Esophagus muscularis mucosa (tissue), 4 donors: Measurements from ENCODE around the gene MYL11. TPM values are rescaled to one million over a fixed set of nuclear protein-coding genes. Genes with fewer than 3 reads are reported as not detected.
"Not testable (repeated sequence)": the region's sequence is repeated elsewhere in the genome, so short reads cannot be mapped to it uniquely, and the experiment has no call there.

Experiments used
- DNase-seq: peaks from one replicate; pipeline ENCODE4 v3.0.0-alpha.2; 2017; ENCODE audit errors: extremely low spot score
- H3K27ac ChIP-seq, 4 donors: fragments of 200-600 bp; sonication (generic); replicated peaks in 1 of 4; 1 replicate in 3 of 4; 2 replicates in 1 of 4; pipeline ENCODE4 v1.5.1; 2016 to 2019; ENCODE audit warnings: mild to moderate bottlenecking in 1 of 4
- H3K27me3 ChIP-seq, 4 donors: fragments of 200-600 bp; sonication (generic); one replicate each; pipeline versions ENCODE4 v1.5.1 to v1.6.0; 2016 to 2019
- H3K36me3 ChIP-seq, 4 donors: fragments of 200-600 bp; sonication (generic); one replicate each; pipeline ENCODE4 v1.5.1; 2016 to 2019
- H3K4me1 ChIP-seq, 4 donors: fragments of 200-600 bp; sonication (generic); one replicate each; pipeline ENCODE4 v1.5.1; 2016 to 2019
- H3K4me3 ChIP-seq, 4 donors: fragments of 200-600 bp; sonication (generic); 1 replicate in 2 of 4; 2 replicates in 2 of 4; pipeline ENCODE4 v1.5.1; 2016 to 2019; ENCODE audit warnings: mild to moderate bottlenecking in 4 of 4, moderate library complexity in 1 of 4
- H3K9me3 ChIP-seq, 4 donors: fragments of 200-600 bp; sonication (generic); 1 replicate in 3 of 4; 2 replicates in 1 of 4; pipeline ENCODE4 v1.5.1; 2016 to 2019
- CTCF ChIP-seq, 3 experiments: fragments of 200-600 bp in 2 of 3; fragments of 450-650 bp in 1 of 3; sonication (generic) in 2 of 3; IDR thresholded peaks; one replicate each; pipeline ENCODE4 v1.5.1; 2017 to 2019; ENCODE audit warnings: antibody characterized with exemption in 3 of 3, mild to moderate bottlenecking in 2 of 3, moderate library complexity in 1 of 3
- EP300 ChIP-seq: sonication (generic); formaldehyde crosslinking; IDR thresholded peaks from one replicate; pipeline ENCODE4 v1.6.1; 2017; ENCODE audit warnings: antibody characterized with exemption
- POLR2A ChIP-seq: fragments of 450-650 bp; IDR thresholded peaks from one replicate; pipeline ENCODE4 v1.6.1; 2017; ENCODE audit warnings: antibody characterized with exemption, moderate library complexity, mild to moderate bottlenecking, low read depth
- POLR2AphosphoS5 ChIP-seq, 2 donors: sonication (generic); formaldehyde crosslinking; IDR thresholded peaks; one replicate each; pipeline ENCODE4 v1.6.1; 2017; ENCODE audit warnings: antibody characterized with exemption in 2 of 2
- WGBS: methylation state at CpG from one replicate; pipeline ENCODE4 v1.1.5; 2018; 5-methylcytosine and 5-hydroxymethylcytosine counted together
- intact Hi-C: fragments of 100-400 bp; cut with DNase I; formaldehyde crosslinking; loops from one replicate; pipeline ENCODE4 v1.15.1; 2023
- total RNA-seq, 4 donors: library from RNA; depleted of rRNA; stranded (reverse); fragments of >200 nt; gene quantifications; one replicate each; pipeline versions ENCODE4 v1.1.0 to v1.2.1, GENCODE V29; 2016

The MYL11 gene
- total RNA-seq, result not detected

- intact Hi-C loops, result no loop called here
- no peak within 1 kb of the TSS for H3K4me3 ChIP-seq
- H3K27ac ChIP-seq, result no peak within 1 kb of the TSS
- no peak for DNase-seq
- TF ChIP-seq CTCF (IDR thresholded peaks at IDR 0.05) (no peak), POLR2A (no peak), EP300 (no peak), POLR2AphosphoS5 (IDR thresholded peaks at IDR 0.05) (no peak)
- no peaks in the 10 kb centered on the region for H3K36me3 ChIP-seq
- H3K27me3 ChIP-seq, result no peaks in the 10 kb centered on the region
- 91% methylated on average over 6 of the region's 6 CpGs for WGBS
- H3K9me3 ChIP-seq, result no peaks in the 10 kb centered on the region
- H3K4me1 ChIP-seq, result peaks cover 23 to 34% (median 25%) of the 10 kb centered on the region in 4 donors
These were observed at the start of gene MYL11 for GRCh38 chr16:30374538-30374937. Gene MYL11 (plus strand): TSS chr16:30374802. CDS start chr16:30374858, 56 bp downstream.

- H3K9me3 ChIP-seq, DNase-seq, H3K36me3 ChIP-seq, H3K27me3 ChIP-seq, intact Hi-C loops: not testable (repeated sequence)
- H3K27ac ChIP-seq, result peak overlapping the region; percentile 97 to 98 (median 98)
- WGBS, result 0% methylated on average over 5 of the region's 33 CpGs
- peak overlapping the region; percentile 74 to 95 (median 86) for H3K4me3 ChIP-seq
- peaks cover 6 to 22% (median 18%) of the 10 kb centered on the region in 4 donors for H3K4me1 ChIP-seq
These were observed 40.1 kb upstream of the MYL11 start for GRCh38 chr16:30334473-30334989.

GRCh38 chr16:30335028-30335597 lies 39.5 kb upstream of the MYL11 start:
- intact Hi-C loops, result not testable (repeated sequence)
- WGBS, result 0% methylated on average over 29 of the region's 70 CpGs
- TF ChIP-seq POLR2AphosphoS5 (IDR thresholded peaks at IDR 0.05) (peak; percentile 10 to 85), POLR2A (peak; percentile 64)

GRCh38 chr16:30335598-30336474 lies 38.8 kb upstream of the MYL11 start:
- Histone ChIP-seq H3K27me3 (no peaks in the 10 kb centered on the region), H3K9me3 (no peaks in the 10 kb centered on the region), H3K36me3 (no peaks in the 10 kb centered on the region), H3K4me3 (peak overlapping the region; percentile 74 to 95 (median 86)), H3K27ac (peak overlapping the region; percentile 97 to 98 (median 98)), H3K4me1 (peaks cover 6 to 20% (median 15%) of the 10 kb centered on the region in 4 donors)
- intact Hi-C loops, result no loop called here
- DNase-seq, result peak; percentile 91
- TF ChIP-seq POLR2AphosphoS5 (IDR thresholded peaks at IDR 0.05) (no peak), EP300 (no peak), POLR2A (no peak), CTCF (IDR thresholded peaks at IDR 0.05) (no peak)
- WGBS, result 55% methylated on average over 17 of the region's 17 CpGs

More at GRCh38 chr16:30335028-30335597, 39.5 kb upstream of the MYL11 start:
- H3K4me1 ChIP-seq, result peaks cover 6 to 22% (median 17%) of the 10 kb centered on the region in 4 donors
- peak overlapping the region; percentile 74 to 95 (median 86) for H3K4me3 ChIP-seq
- H3K9me3 ChIP-seq, H3K36me3 ChIP-seq, DNase-seq, H3K27me3 ChIP-seq: not testable (repeated sequence)
- peak overlapping the region; percentile 97 to 98 (median 98) for H3K27ac ChIP-seq

GRCh38 chr16:30337964-30338357 lies 36.6 kb upstream of the MYL11 start:
- H3K36me3 ChIP-seq, result not testable (repeated sequence)

GRCh38 chr16:30338715-30339114 lies 35.9 kb upstream of the MYL11 start:
- H3K27me3 ChIP-seq, H3K9me3 ChIP-seq, H3K4me3 ChIP-seq, H3K27ac ChIP-seq, H3K36me3 ChIP-seq, intact Hi-C loops: not testable (repeated sequence)
- WGBS, result 95% methylated on average over 5 of the region's 5 CpGs
- H3K4me1 ChIP-seq, result peaks cover 6 to 10% (median 10%) of the 10 kb centered on the region in 4 donors
- DNase-seq, result peak; percentile 10

More at GRCh38 chr16:30337964-30338357, 36.6 kb upstream of the MYL11 start:
- H3K4me3 ChIP-seq, intact Hi-C loops, DNase-seq, H3K9me3 ChIP-seq, H3K27ac ChIP-seq, H3K27me3 ChIP-seq: not testable (repeated sequence)
- WGBS, result 94% methylated on average over 9 of the region's 10 CpGs
- H3K4me1 ChIP-seq, result peaks cover 6 to 10% (median 10%) of the 10 kb centered on the region in 4 donors
